ENCODE measurements around the gene CTRB1.

DNA sequence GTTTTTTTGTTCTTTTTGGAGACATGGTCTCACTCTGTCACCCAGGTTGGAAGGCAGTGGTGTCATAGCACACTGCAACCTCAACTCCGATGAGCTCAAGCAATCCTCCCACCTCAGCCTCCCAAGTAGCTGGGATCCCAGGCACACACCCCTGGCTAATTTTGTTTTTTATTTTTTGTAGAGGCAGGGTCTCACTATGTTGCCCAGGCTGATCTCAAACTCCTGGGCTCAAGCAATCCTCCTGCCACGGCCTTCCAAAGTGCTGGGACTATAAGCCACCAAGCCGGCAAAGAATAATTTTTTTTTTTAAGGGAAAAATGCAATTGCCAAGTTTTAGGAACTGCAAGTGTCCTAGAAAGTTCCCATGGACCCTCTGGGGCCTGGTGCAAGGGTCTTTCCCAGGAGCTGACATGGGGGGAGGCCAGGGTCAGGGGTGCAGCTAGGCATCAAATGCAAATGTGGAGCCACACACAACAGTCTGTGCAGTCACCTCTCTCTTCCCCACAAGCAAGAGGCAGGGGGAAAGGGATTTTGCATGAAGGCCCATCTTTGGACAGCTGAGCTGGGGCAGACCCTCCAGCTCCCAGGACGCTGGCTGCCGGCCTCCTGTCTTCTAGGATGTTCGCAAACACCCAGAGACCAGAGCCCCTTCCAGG lies 52.8 kb downstream of the CTRB1 start:
- TF ChIP-seq, protein P1, sequence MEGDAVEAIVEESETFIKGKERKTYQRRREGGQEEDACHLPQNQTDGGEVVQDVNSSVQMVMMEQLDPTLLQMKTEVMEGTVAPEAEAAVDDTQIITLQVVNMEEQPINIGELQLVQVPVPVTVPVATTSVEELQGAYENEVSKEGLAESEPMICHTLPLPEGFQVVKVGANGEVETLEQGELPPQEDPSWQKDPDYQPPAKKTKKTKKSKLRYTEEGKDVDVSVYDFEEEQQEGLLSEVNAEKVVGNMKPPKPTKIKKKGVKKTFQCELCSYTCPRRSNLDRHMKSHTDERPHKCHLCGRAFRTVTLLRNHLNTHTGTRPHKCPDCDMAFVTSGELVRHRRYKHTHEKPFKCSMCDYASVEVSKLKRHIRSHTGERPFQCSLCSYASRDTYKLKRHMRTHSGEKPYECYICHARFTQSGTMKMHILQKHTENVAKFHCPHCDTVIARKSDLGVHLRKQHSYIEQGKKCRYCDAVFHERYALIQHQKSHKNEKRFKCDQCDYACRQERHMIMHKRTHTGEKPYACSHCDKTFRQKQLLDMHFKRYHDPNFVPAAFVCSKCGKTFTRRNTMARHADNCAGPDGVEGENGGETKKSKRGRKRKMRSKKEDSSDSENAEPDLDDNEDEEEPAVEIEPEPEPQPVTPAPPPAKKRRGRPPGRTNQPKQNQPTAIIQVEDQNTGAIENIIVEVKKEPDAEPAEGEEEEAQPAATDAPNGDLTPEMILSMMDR (IDR thresholded peaks at IDR 0.05) = no peak
- TF ChIP-seq, protein P2, sequence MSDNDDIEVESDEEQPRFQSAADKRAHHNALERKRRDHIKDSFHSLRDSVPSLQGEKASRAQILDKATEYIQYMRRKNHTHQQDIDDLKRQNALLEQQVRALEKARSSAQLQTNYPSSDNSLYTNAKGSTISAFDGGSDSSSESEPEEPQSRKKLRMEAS (IDR thresholded peaks at IDR 0.05) = no peak
- TF ChIP-seq EP300 (IDR thresholded peaks at IDR 0.05) (no peak), FOSL2 (IDR thresholded peaks at IDR 0.05) (no peak), FOSL2 (CRISPR knock-in tag; IDR thresholded peaks at IDR 0.05) (no peak), SMC3 (IDR thresholded peaks at IDR 0.05) (no peak), POLR2A (IDR thresholded peaks at IDR 0.05; ENCODE audit: low read length) (no peak)
- TF ChIP-seq, protein P3, sequence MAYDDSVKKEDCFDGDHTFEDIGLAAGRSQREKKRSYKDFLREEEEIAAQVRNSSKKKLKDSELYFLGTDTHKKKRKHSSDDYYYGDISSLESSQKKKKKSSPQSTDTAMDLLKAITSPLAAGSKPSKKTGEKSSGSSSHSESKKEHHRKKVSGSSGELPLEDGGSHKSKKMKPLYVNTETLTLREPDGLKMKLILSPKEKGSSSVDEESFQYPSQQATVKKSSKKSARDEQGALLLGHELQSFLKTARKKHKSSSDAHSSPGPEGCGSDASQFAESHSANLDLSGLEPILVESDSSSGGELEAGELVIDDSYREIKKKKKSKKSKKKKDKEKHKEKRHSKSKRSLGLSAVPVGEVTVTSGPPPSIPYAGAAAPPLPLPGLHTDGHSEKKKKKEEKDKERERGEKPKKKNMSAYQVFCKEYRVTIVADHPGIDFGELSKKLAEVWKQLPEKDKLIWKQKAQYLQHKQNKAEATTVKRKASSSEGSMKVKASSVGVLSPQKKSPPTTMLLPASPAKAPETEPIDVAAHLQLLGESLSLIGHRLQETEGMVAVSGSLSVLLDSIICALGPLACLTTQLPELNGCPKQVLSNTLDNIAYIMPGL (CRISPR knock-in tag; IDR thresholded peaks at IDR 0.05; ENCODE audit: borderline replicate concordance) = no peak

Measured in A549 (cell line).